ENCODE measurements around the gene CAMK4. TPM values are rescaled to one million over a fixed set of nuclear protein-coding genes. Genes with fewer than 3 reads are reported as not detected.

The CAMK4 gene
- total RNA-seq, 1 experiment from 2014 or later = 10.6 TPM

GRCh38 chr5:111415053-111415452, 190.9 kb downstream of the CAMK4 start:
- peaks cover 7% of the 10 kb centered on the region for H3K9me3 Mint-ChIP-seq
- DNase-seq (ENCODE audit: low spot score) (no peak), ATAC-seq (no peak)
- ChIA-PET POLR2A (no interaction called here), CTCF (no interaction called here)
- H3K36me3 Mint-ChIP-seq = peaks cover 5% of the 10 kb centered on the region
- H3K4me1 Mint-ChIP-seq = 0 out of 2 replicates have a peak, but pooled peaks cover 3% of the 10 kb centered on the region
- no peaks in the 10 kb centered on the region for H3K27me3 Mint-ChIP-seq (ENCODE audit: low read depth)
- H3K27ac Mint-ChIP-seq = no peak overlapping the region
- TF ChIP-seq NR2C2 (CRISPR knock-in tag; IDR thresholded peaks at IDR 0.05) (no peak), NR1H2 (CRISPR knock-in tag; IDR thresholded peaks at IDR 0.05) (no peak), AFF4 (CRISPR knock-in tag; IDR thresholded peaks at IDR 0.05; ENCODE audit: borderline replicate concordance) (no peak), ZNF416 (CRISPR knock-in tag; IDR thresholded peaks at IDR 0.05) (no peak), CDX4 (CRISPR knock-in tag; IDR thresholded peaks at IDR 0.05; ENCODE audit: borderline replicate concordance) (no peak), ZSCAN18 (CRISPR knock-in tag; IDR thresholded peaks at IDR 0.05) (no peak), MYBL2 (CRISPR knock-in tag; IDR thresholded peaks at IDR 0.05) (no peak), ARID4B (CRISPR knock-in tag; IDR thresholded peaks at IDR 0.05; ENCODE audit: borderline replicate concordance) (no peak), KAT7 (CRISPR knock-in tag; IDR thresholded peaks at IDR 0.05; ENCODE audit: borderline replicate concordance) (no peak), ZNF263 (CRISPR knock-in tag; IDR thresholded peaks at IDR 0.05; ENCODE audit: low read depth) (no peak)
- no peak overlapping the region for H3K4me3 Mint-ChIP-seq

- no peak overlapping the region for H3K4me3 Mint-ChIP-seq
- no peaks in the 10 kb centered on the region for H3K27me3 Mint-ChIP-seq (ENCODE audit: low read depth)
- peaks cover 16% of the 10 kb centered on the region for H3K9me3 Mint-ChIP-seq
- ChIA-PET POLR2A (no interaction called here), CTCF (no interaction called here)
- no peak overlapping the region for H3K27ac Mint-ChIP-seq
- DNase-seq (ENCODE audit: low spot score) = no peak
- peaks cover 10% of the 10 kb centered on the region; the same call in 1 of the 2 replicates for H3K36me3 Mint-ChIP-seq
- peaks cover 26% of the 10 kb centered on the region for H3K4me1 Mint-ChIP-seq
- ATAC-seq = no peak
- TF ChIP-seq, protein P1, sequence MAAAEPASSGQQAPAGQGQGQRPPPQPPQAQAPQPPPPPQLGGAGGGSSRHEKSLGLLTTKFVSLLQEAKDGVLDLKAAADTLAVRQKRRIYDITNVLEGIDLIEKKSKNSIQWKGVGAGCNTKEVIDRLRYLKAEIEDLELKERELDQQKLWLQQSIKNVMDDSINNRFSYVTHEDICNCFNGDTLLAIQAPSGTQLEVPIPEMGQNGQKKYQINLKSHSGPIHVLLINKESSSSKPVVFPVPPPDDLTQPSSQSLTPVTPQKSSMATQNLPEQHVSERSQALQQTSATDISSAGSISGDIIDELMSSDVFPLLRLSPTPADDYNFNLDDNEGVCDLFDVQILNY (CRISPR knock-in tag; IDR thresholded peaks at IDR 0.05) = no peak
- TF ChIP-seq CBFB (CRISPR knock-in tag; IDR thresholded peaks at IDR 0.05; ENCODE audit: low read depth) (no peak), GTF2I (CRISPR knock-in tag; conservative IDR thresholded peaks at IDR 0.05) (no peak), ATF2 (CRISPR knock-in tag; IDR thresholded peaks at IDR 0.05; ENCODE audit: borderline replicate concordance, low read depth) (no peak), TEAD1 (CRISPR knock-in tag; IDR thresholded peaks at IDR 0.05) (no peak), EMX1 (CRISPR knock-in tag; IDR thresholded peaks at IDR 0.05) (no peak)
- TF ChIP-seq, protein P2, sequence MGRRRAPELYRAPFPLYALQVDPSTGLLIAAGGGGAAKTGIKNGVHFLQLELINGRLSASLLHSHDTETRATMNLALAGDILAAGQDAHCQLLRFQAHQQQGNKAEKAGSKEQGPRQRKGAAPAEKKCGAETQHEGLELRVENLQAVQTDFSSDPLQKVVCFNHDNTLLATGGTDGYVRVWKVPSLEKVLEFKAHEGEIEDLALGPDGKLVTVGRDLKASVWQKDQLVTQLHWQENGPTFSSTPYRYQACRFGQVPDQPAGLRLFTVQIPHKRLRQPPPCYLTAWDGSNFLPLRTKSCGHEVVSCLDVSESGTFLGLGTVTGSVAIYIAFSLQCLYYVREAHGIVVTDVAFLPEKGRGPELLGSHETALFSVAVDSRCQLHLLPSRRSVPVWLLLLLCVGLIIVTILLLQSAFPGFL (CRISPR knock-in tag; IDR thresholded peaks at IDR 0.05; ENCODE audit: borderline replicate concordance) = no peak
These were observed 198.1 kb downstream of the CAMK4 start for GRCh38 chr5:111422245-111422644.
